SIG-M5 treated with dmso at 0.1 percent for 504 hours (cell line): ENCODE results near the gene ACOT12.
"Not testable (repeated sequence)": the region's sequence is repeated elsewhere in the genome, so short reads cannot be mapped to it uniquely, and the experiment has no call there.

Experiments
- DNase-seq: peaks from one replicate; lab custom pipeline; 2025; ENCODE audit not compliant: unreplicated experiment; lab: John Stamatoyannopoulos, UW

Gene ACOT12

DNA sequence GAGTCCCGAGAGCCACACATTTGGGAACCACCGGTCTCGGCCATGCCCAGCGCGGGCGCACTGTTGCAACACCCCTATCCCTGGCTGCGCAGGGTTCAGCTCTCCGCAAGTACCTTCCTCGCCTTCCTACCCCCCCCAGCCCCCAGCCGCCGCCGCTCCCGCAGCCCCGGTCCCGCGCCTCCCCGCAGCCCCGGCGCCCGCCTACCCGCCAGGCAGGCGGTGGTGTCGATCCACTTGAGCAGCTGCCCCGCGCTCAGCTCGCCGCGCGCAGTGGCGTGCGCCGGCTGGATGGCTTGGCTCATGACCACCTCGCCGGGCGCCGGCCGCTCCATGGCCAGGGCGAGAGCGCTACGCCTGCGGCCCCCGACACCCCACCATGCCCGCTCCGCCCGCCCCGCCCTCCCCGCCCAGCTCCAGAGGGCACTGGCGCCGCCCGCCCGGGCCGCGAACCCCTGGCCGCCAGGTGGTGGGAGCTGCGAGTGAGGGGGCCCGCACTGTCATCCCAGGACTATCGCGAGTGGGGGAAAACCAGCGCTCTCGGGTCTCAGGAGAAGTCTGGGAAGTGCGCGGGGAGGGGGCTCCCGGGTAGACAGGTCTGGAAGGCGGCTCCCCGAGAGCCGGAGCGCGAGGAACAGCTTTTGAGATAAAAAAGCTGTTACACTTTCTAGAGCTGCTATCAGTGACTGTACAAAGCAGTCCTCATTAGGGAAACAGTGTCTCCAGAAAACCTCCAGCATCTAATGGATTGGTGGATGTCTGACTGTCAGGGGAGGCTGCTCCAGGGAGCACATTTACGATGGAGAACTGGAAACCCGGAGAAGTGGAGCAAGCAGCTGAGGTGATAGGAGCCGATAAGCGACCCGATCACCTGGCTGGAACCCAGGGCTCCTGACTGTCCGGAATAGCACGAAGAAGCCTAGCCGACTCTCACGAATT, at the start of gene ACOT12:
ACOT12 (minus strand) TSS at position 352 of the 936 bp plus-strand sequence; CDS start at position 332, 20 bp downstream.
- DNase-seq: no peak

DNA sequence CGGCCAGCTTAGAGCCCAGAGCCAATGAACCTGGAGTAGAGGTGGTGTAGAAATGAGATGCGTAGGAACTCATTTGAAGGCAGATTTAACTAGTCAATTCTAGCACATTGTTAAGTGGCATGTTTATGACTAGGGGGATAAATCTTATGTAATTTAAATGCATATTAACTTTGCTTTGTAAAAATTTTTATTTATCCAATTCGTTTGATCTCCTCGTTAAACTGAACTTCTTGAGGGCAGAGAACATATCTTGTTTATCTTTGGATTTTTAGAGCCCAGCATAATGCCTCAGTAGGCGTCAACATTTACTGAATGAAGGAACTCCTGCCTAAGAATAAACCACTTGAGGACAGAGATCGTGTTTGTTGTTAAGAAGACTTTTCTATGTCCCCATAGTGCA, 41.1 kb upstream of the ACOT12 start:
- DNase-seq: no peak

DNA sequence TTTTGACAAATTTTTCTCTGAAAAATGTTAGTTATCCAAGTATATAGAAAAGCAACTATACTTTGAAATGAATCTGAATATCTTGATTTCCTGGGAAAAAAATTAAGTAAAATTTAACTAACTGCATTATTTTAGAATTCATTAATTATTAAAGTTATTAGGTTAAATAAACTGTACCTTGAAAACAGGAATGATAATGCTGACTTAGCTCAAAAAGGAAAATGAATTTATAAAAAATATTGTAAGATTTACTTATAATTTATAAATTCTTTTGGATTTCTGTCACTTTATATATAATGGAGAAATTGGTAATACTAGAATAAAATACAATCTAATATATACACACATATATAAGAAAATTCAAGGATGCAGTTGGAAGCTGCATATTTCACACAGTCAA, 36.1 kb upstream of the ACOT12 start:
- no peak for DNase-seq

DNA sequence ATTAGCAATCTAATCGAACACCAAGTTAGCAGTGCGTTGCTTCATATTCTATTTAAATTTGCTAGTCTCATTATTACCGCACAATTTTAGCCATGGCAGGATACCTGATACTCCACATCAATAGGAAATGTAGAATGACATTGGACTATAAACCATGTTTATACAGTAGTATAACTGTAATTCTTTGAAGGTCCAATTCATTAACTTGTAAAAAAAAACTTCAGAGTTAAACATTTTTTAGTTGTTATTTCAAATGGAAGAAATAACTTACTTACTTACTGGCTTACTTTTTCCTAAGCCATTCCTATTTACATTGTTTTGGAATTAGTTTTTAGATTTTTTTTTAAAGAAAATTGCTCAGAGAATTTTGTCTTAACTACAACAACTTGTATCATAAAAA, 35.4 kb upstream of the ACOT12 start:
- DNase-seq: no peak

DNA sequence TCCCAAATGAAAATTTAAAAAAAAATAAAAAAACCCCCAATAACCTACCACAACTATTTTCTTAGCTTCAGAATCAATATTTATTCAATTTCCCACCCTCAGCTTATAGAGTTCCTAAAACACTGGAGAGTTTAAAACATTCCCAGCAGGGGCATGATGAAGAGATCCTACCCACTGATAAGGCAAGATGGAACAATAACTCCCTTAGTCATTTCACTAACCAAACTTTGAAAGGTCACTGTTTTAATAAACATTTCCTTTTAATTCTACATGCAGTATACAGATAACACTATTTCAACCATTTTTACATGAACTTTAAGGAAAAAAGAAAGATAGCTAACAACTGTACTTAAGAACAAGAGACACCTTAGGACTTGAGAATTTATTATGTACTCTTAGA, 34.9 kb upstream of the ACOT12 start:
- DNase-seq: no peak

DNA sequence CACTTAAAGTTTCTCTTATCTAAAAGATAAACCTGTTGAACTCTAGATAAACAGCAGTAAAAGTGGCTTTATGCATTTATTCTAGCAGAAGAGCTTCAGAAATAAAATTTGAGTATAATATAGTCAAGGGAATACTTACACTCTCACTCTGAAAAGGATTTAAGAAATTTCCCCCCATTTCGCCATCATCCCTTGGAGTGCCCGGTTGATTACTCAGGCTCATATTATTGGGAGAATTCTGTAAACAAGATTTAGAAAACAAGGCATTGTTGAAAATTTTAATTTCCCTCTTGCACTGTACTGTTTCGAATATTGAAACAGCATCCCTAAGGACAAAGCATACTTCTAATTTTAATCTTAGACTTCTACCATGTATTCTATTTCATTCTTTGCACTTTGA, 34.5 kb upstream of the ACOT12 start:
- no peak for DNase-seq

DNA sequence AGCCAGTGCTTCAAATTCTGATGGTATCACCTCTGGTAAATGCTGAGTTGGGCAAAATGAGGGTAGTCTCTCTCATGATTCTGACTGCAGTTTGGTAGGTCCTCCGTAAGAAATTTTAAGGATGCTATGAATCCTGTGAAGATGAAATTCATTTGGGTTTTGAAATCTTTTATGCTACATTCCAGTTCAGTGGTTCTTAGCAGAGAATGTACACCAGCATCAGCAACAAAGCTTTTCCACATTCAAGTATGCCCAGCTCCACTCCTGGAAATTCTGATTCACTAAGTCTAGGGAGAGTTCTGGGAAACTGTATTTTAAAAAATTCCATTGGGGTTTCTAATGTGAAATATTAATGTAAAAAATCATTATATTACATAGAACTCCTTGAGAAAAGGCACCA, 33.6 kb upstream of the ACOT12 start:
- no peak for DNase-seq

DNA sequence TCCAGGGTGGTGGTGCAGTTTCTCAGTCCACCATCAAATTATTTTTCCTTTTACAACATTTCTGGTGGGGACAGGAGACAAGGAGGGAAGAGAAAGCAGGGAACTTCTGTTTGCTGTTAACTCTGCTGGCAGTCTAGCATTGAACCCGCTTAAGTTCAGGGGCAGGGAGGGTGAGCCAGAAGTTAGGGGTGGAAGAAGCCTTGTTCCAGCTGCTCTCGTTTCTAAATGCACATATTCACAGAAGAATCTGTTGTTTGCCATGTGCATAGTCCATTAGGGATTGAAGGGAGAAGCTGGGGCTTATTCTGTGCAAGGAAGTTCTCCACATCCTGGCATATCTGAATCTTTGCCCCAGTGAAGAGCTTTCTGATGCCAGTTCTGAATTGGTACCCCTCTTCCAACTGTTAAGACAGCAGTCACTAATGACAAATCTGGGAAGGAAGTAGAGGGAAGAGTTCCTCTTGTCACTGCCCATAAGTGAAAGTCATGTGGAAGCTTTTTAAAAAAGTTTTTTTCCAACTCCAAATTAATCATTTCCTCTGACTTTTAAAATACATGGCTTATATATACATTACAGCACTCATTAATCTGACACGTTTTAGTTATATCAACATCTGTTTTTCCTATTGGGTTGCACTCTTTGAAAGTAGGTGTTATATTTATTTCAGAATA, 32.6 kb upstream of the ACOT12 start:
- no peak for DNase-seq

DNA sequence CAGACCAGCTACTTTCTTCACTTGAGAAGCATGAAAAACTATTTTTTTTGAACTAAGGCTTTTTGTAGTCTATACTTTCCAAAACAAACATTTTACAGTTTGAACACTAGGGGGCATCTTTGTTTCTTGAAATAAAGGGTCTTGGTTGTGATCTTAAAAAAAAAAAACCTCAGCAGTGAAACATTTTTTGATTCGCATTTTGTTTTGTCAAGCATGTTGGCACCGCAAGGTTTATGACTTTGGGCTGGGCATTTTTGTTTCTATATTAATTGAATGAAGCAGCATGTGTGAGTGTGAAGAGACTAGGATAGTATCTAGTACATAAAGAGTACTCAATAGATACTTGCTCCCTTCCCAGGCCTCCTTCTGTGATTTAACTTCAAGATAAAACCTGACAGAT, 31.6 kb upstream of the ACOT12 start:
- peak; percentile 48 for DNase-seq

DNA sequence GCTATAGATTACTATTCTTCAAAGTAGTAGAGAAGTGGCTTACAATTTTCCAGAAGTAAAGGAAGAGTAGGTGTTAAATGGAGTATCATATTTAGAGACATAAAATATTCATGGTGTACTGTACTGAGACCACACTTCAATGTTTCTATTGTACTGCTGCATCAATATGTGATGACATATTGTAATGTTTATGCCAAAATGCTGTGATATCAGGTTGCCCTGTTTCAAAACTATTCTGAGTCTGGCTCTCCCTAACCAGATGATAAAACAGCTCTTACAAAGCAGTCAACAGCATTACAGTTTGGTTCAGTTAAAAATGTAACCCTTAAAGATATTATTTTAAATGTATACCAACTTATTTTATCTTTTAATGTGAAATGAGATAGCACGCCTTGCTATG, 30.8 kb upstream of the ACOT12 start:
- DNase-seq: no peak

DNA sequence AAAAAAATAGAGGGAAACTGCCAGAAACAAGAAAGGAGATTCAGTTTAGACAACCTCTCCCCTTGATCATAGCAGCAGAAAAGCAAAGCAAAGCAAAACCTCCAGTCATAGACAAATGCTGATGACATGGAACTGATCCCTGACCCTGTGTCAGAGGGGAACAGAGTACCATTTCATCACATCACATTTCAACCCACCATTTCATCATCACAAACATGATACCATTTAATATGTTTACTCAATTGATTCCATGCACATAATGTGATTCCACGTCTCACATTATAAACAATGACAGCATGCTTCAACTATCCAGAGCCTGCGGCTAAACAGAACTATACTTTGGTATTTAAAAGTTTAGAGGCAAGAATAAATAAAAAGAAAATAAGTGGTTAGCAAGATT, 28.7 kb upstream of the ACOT12 start:
- no peak for DNase-seq

DNA sequence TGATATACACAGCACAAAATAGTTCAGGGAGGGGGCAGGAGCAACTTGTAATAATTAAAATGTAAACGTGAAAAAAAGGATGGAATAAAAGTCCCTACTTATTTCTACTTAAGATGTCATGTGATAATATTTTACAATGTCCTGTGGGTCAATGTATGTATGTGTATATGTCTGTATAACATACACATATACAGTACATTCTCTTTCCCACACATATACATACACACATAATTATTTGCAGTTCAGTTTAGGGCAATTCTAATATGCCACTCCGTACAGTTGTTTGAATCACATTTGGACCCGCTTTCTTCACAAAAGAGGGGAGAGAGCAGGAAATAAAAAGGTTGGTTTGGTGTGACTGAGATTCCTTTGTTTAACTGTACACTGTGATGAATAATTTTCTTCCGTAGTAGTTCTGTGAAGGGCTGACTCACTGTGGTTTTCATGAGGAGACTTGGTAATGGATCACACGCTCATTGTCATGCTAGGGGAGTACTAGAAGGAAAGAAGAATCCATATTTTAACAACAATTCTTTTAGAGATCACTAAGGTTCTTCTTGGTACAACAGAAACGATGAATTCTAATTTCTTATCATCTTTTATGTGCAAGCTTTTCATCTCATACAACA, 26.2 kb upstream of the ACOT12 start:
- DNase-seq: peak; percentile 44

DNA sequence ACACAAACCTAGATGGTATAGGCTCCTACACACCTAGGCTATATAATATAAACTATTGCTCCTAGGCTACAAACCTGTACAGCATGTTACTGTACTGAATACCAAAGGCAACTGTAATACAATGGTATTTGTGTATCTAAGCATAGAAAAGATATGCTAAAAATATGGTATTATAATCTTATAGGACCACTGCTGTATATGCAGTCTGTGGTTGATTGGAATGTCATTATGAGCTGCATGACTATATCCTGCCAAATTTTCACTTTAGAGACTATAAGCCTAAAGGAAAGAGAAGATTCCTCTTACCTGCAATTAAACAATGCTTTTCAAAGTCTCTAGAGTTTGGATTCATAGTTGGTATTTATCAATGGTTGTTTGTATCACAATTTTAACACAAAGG, 24.7 kb upstream of the ACOT12 start:
- no peak for DNase-seq

DNA sequence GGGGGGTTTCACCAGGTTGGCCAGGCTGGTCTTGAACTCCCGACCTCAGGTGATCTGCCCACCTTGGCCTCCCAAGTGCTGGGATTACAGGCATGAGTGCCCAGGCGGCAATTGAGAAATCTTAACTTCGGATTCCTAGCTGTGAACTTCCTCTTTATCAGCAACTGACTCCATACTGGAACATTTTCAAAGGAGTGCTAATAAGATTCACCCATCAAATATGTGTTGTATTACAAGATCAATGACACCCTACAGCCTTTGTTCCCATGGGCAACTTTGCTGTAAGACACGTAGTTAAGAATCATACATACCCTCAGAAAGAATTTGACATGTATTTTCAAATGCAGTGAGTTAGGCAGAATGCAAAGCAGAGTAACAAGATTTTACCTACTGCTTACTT, 23.1 kb upstream of the ACOT12 start:
- DNase-seq: no peak

DNA sequence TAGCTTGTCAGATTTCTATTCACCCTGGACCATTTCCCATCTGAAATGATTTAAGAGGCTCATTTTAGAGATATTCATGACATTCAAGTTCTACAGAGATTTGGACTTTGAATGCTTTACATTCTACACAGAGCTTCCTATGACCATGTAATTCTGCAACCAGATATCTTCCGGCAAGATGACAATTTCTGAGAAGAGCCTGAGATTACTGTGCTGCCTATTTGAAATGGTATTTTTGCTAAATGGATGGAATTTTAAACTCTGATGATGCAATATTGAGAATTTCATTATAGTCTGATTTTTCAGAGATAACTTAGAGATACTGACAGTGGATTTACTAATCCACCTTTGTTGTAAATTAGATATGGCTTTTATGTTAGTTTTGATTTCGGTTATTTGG, 16.0 kb upstream of the ACOT12 start:
- no peak for DNase-seq

DNA sequence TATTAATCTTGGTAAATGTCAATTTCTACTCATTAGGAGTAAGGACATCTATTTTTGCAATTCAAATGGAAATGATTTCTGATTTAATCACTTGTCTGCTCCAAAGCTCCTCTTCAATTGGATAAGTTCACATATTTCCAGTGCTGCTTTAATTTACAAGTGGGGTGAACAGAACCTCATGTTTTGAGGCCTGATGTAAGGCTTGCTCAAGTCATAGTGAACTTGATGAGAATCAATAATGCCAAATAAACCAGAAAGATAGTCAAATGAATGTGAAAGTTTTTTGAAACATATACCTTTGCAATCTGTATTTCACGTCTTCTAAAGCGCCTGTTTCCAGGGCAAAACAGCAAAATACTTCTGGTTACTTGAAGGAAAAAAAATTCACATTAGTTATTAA, 15.4 kb upstream of the ACOT12 start:
- DNase-seq: no peak

DNA sequence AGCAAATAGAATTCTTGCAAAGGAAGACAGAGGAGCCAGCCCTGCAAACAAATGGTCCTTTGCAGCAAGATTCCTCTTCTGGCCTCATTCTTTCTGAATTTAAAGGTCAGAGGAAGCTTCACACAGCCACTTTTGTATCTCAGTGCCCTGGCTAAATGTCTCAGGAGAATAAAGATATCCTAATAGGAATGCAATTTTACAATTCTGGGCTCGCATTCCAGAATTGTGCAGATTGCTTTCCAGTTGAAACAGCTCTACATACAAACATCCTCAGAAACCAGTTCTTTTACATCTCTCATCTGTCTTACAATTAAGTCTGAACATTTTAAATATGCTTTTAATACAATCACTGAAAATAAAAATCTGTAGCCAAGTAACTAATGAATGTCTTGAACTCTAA, 14.6 kb upstream of the ACOT12 start:
- DNase-seq: no peak

DNA sequence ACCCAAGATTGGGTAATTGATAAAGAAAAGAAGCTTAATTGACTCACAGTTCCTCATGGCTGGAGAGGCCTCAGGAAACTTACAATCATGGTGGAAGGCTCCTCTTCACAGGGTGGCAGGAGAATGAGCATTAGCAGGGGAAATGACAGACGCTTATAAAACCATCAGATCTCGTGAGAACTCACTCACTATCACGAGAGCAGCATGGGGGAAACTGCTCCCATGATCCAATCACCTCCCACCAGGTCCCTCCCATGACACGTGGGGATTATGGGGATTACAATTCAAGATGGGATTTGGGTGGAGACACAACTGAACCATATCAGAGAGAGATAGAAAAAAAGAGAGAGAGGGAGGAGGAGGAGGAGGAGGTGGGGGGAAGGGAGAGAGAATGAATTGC, 13.9 kb upstream of the ACOT12 start:
- DNase-seq: not testable (repeated sequence)

DNA sequence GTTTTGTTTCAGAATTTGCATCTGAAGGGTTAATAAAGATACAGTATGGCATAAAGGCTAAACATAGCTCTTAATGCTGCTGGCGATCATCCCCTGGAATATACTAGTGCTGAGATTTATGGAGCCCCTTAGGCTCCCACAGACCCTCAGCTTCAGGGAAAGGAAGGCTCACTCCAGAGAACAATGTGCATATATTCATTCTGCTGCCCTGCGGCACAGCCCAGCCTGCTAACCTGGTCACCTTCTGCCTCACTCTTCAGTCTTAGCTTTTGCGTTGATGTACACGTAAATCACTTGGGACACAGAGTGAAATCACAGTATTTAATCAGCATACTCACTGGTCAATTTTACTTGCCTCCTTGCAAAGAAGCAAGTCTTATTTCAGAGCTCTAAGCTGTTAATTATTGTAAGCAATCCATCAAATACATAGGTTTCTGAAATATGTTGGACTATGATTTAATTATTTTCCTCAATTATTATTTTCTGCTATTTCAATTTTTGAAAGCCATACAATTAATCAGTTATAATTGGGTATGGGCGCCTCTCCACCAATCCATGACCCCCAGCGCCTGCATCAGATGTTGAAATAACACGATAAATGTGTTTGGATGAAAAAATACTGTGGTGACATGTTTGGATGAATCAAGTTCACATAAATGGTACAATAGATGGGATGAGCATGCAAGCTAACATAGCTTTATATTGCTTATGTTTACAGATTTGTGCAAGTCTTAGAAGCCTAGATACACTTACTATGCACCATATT, 11.4 kb upstream of the ACOT12 start:
- DNase-seq: no peak

DNA sequence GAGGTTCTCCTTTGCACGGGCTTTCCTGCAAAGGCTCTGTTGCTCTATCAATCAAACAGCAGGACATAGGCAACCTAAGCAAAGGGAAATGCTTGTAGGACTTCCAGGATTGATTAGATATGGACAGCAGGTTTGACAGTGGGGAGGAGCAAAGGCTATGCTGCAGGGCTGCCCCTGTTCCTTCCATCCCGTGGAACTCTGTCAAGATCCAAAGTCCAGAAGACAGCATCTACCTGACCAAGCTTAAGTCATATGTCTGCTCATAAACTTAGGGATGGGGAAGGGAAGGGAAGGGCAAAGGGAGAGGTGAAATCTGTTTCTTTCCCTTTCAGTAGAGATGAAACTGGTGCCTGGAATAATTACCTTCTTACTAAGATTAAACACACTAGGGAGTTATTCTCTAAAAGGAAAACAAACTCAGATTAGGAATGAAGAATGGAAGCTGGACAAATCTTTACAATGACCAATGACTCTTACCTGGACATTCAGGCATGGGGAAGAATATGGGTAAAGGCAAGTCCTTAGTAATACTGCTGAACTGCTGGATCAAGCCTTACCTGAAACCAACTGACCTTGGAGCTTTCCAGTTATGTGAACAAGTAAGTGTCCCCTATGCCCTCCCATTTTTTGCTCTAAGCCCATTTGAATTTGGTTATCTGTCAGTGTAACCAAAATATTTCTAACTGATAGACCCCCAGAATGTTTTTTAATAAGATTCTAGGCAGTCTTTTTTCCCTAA, 8.4 kb upstream of the ACOT12 start:
- no peak for DNase-seq

DNA sequence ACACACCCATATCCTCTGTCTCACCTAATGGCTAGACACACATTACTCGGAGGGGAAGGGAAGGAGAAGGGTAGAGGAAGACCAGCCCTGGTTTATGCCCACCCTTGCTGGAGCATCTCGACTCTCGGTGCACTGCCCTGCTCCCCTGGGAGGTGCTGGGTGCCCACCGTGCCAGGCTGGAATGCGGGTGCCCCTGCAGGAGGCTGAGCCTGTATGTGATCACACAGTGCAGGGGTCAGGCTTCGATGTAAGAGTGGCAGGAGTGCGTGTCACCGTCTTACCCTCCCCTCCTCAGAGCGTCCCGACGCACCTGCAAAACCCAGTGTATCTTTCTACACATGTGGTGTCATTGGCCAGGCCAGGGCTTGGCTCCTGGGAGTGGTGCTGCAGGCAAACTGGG, 7.3 kb upstream of the ACOT12 start:
- DNase-seq: no peak
